Stomach (tissue), 4 donors: Measurements from ENCODE around the gene NAGS.

Experiments used
- EP300 ChIP-seq: sonication (generic); formaldehyde crosslinking; IDR thresholded peaks from one replicate; pipeline ENCODE4 v1.6.1; 2017; ENCODE audit warnings: antibody characterized with exemption
- POLR2A ChIP-seq, 4 donors: fragments of 450-650 bp; IDR thresholded peaks; one replicate each; pipeline ENCODE4 v1.6.1; 2016; ENCODE audit warnings: antibody characterized with exemption in 4 of 4, control low read depth in 2 of 4, mild to moderate bottlenecking in 1 of 4, moderate library complexity in 1 of 4
- POLR2AphosphoS5 ChIP-seq, 3 donors: sonication (generic); formaldehyde crosslinking; IDR thresholded peaks; one replicate each; pipeline ENCODE4 v1.6.1; 2016; ENCODE audit warnings: antibody characterized with exemption in 3 of 3
- TF ChIP-seq, protein P1 (sequence below), 7 experiments: fragments of 450-650 bp in 4 of 7; fragments of 200-600 bp in 3 of 7; sonication (generic) in 3 of 7; IDR thresholded peaks; one replicate each; pipeline ENCODE4 v1.5.1; 2016 to 2019; ENCODE audit warnings: antibody characterized with exemption in 7 of 7, control low read depth in 2 of 7, mild to moderate bottlenecking in 1 of 7

DNA sequence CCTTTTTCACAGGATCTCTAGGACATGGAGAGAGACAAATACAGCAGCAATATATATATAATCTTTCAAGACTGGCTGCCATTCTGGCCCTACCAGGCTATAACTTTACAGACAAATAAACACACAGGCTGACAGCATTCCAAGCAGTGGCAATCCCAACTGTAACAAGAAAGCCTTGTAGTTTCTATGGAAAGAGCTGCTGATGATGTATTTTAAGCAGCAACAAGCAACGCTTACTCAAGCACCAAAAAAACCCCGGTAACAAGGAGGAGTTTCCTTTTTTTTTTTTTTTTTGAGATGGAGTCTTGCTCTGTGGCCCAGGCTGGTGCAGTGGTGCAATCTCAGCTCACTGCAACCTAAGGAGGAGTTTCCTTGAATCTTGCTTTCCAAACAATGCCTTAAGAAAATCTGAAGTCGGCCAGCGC lies 38.9 kb downstream of the NAGS start:
- TF ChIP-seq, protein P1, sequence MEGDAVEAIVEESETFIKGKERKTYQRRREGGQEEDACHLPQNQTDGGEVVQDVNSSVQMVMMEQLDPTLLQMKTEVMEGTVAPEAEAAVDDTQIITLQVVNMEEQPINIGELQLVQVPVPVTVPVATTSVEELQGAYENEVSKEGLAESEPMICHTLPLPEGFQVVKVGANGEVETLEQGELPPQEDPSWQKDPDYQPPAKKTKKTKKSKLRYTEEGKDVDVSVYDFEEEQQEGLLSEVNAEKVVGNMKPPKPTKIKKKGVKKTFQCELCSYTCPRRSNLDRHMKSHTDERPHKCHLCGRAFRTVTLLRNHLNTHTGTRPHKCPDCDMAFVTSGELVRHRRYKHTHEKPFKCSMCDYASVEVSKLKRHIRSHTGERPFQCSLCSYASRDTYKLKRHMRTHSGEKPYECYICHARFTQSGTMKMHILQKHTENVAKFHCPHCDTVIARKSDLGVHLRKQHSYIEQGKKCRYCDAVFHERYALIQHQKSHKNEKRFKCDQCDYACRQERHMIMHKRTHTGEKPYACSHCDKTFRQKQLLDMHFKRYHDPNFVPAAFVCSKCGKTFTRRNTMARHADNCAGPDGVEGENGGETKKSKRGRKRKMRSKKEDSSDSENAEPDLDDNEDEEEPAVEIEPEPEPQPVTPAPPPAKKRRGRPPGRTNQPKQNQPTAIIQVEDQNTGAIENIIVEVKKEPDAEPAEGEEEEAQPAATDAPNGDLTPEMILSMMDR (IDR thresholded peaks at IDR 0.05): no peak
- no peak for TF ChIP-seq POLR2A (IDR thresholded peaks at IDR 0.05)
- no peak for TF ChIP-seq EP300
- TF ChIP-seq POLR2AphosphoS5 (IDR thresholded peaks at IDR 0.05): no peak
